GM18507 (cell line): ENCODE results near the gene CEP290.
"Not testable (repeated sequence)": the region's sequence is repeated elsewhere in the genome, so short reads cannot be mapped to it uniquely, and the experiment has no call there.

Experiments used
- DNase-seq: peaks from one replicate; pipeline ENCODE4 v3.0.0; 2011; ENCODE audit warnings: low read depth; ENCODE audit not compliant: insufficient read length; ENCODE audit errors: extremely low spot score
- FAIRE-seq: peaks from 2 replicates; lab custom pipeline; 2011; peaks lifted over from hg19 to GRCh38; lab: Jason Lieb, UNC

CEP290 gene

GRCh38 chr12:88145567-88146505, 3.9 kb upstream of the CEP290 start:
- FAIRE-seq (no peak), DNase-seq (no peak)

DNA sequence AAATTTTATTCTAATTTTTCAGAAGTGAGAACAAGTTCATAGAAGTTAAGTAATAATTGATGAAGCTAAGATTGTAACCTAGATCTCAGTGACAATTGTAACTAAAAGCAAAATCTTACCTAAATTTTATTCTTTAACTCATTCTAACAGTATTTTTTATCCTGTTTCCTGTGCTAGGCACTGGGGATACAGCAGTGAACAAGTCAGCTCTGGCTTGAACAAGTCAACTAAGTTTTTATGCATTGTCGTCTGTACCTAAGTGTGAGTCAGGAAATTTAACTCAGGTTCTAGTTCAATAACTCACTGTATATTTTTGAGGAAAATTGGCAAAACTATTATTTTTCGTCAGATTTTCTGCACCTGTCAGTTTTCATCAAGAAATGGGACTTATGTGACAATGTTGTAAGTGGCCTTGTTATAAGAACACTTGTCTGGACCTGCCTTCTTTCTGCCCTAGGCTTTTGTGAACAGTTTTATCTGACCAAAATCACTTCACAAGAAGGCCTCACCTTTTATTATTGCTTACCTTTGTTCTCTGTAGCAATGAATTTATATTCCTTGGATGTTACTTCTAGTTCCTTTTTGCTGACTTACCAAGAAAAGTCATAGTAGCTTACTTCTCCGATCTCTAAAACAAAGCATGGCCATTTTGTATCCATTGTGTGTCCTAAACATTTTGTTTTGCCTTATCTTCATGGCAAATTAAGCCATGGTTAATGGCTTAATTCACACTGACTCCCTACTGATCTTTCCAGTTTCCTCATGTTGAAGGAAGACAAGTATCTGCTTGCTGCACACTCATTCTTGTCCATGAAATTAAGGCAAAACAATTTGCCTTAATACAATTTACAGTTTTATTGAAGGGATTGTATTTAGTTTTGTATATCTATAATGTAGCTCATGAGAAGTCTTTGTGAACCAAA, 2.9 kb upstream of the CEP290 start:
- FAIRE-seq (no peak), DNase-seq (no peak)

DNA sequence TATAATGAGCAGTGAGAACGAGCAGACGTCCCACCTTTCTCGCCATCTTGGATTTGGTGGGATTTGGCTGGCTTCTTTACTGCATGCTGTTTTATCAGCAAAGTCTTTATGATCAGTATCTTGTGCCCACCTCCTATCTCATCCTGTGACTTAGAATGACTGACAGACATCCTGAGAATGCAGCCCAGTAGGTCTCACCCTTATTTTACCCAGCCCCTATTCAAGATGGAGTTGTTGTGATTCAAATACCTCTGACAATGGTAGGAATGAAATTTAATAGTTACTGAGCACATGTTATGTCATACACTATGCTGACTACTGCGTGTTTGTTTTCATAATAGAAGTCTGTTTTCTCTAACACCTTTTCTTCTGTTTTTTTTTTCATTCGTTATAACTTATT, 2.1 kb upstream of the CEP290 start:
- FAIRE-seq (no peak), DNase-seq (no peak)

- FAIRE-seq (no peak), DNase-seq (no peak)
Observed at GRCh38 chr12:88142610-88142991, 713 bp upstream of the CEP290 start.

GRCh38 chr12:88141425-88141773, 489 bp downstream of the CEP290 start:
- FAIRE-seq (no peak), DNase-seq (no peak)

GRCh38 chr12:88139711-88140110, 2.2 kb downstream of the CEP290 start:
- not testable (repeated sequence) for FAIRE-seq, DNase-seq

DNA sequence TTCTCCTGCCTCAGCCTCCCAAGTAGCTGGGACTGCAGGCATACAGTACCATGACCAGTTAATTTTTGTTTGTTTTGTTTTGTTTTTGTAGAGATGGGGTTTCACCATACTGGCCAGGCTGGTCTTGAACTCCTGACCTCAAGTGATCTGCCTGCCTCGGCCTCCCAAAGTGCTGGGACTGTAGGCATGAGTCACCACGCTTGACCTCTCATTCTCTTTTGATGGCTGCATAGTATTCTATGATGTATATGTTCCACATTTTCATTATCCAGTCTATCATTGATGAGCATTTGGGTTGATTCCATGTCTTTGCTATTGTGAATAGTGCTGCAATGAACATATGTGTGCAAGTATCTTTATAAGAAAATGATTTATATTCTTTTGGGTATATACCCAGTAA, 8.7 kb downstream of the CEP290 start:
- FAIRE-seq, DNase-seq: not testable (repeated sequence)

DNA sequence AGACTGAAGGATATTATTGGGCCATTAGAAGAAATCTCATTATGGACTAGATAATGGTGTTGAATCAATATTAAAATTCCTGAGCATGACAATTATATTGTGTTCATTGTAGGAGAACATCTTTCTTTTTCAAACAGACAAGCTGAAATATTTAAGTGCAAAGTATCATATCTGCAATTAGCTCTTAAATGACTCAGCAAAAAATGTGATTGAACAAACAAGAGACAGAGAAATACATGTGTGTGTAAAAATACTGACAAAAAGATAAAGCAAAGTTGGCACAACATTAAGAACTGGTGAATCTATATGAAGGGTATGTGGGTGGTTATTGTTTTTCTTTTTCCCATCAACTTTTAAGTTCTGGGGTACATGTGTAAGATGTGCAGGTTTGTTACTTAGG, 9.5 kb downstream of the CEP290 start:
- FAIRE-seq: no peak

DNA sequence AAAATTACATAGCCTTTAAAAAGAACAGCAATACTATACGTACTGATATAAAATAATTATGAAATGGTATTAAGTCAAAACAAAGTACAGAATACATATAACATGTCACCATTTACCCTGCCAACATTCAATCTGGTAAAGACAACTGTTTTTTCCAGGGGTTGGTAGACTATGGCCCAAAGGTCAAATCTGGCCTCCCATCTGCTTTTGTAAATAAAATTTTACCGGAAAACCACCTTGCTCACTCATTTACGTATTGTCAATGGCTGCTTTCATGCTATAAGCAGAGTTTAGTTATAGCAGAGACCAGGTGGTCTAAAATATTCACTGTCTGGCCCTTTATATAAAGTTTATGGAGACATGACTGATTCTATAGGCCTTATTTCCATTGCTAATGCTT, 14.0 kb downstream of the CEP290 start:
- FAIRE-seq: no peak
- DNase-seq: no peak

More for the DNA sequence above, 9.5 kb downstream of the CEP290 start:
- DNase-seq: no peak

GRCh38 chr12:88127099-88127498, 14.8 kb downstream of the CEP290 start:
- DNase-seq (no peak), FAIRE-seq (no peak)

- FAIRE-seq: no peak
- DNase-seq: no peak
Observed at GRCh38 chr12:88122666-88123065, 19.2 kb downstream of the CEP290 start.

GRCh38 chr12:88113871-88114270, 28.0 kb downstream of the CEP290 start:
- FAIRE-seq: no peak
- no peak for DNase-seq

GRCh38 chr12:88111074-88111652, 30.7 kb downstream of the CEP290 start:
- DNase-seq: no peak

GRCh38 chr12:88108021-88108420, 33.9 kb downstream of the CEP290 start:
- FAIRE-seq (no peak), DNase-seq (no peak)

More at GRCh38 chr12:88111074-88111652, 30.7 kb downstream of the CEP290 start:
- peak; percentile 48 for FAIRE-seq

- FAIRE-seq: no peak
Observed at GRCh38 chr12:88093573-88093972, 48.3 kb downstream of the CEP290 start.

DNA sequence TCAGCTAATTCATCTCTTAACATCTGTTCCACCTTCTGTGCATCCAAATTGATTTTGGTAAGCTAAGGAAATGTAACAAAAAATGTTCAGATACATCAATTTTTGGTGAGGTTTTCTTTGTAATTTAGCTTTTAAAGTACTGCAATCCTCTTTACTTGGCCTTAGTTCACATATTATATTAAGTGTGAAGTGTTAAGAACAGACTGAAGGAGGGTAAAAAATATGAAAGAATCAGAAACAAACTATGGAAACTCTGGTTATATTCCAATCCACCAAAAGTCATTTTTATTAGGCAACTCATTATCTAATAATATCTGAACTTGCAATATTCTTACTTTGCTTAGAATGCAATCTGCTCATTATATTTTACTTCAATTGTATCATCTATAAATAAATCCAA, 49.1 kb downstream of the CEP290 start:
- no peak for FAIRE-seq
- DNase-seq: no peak

More at GRCh38 chr12:88093573-88093972, 48.3 kb downstream of the CEP290 start:
- no peak for DNase-seq

- DNase-seq (no peak), FAIRE-seq (no peak)
Observed at GRCh38 chr12:88084210-88084609, 57.7 kb downstream of the CEP290 start.

- FAIRE-seq (no peak), DNase-seq (no peak)
Observed at GRCh38 chr12:88083634-88084033, 58.3 kb downstream of the CEP290 start.

- FAIRE-seq (no peak), DNase-seq (no peak)
Observed at GRCh38 chr12:88081247-88081646, 60.6 kb downstream of the CEP290 start.

GRCh38 chr12:88067301-88067700, 74.6 kb downstream of the CEP290 start:
- FAIRE-seq: no peak
- no peak for DNase-seq
